IMR-90 (cell line): ENCODE results near the gene S100A4.

Experiments
- BHLHE40 ChIP-seq: fragments of 150-350 bp; IDR thresholded peaks from 2 replicates; pipeline ENCODE4 v1.6.1; 2016; ENCODE audit warnings: mild to moderate bottlenecking, low read depth, low read length
- CEBPB ChIP-seq: IDR thresholded peaks from 2 replicates; pipeline ENCODE4 v1.6.1; 2012; ENCODE audit warnings: low read depth, low read length, improper control_type of control experiment
- POLR2A ChIP-seq: IDR thresholded peaks from 2 replicates; pipeline ENCODE4 v1.6.1; 2012; ENCODE audit warnings: mild to moderate bottlenecking, low read depth, low read length
- RAD21 ChIP-seq: IDR thresholded peaks from 2 replicates; pipeline ENCODE4 v1.6.1; 2012; ENCODE audit warnings: low read length, improper control_type of control experiment
- RFX5 ChIP-seq: IDR thresholded peaks from 2 replicates; pipeline ENCODE4 v1.8.0; 2012; ENCODE audit warnings: low read depth, mild to moderate bottlenecking, low read length, moderate library complexity
- USF2 ChIP-seq: fragments of 150-350 bp; IDR thresholded peaks from 2 replicates; pipeline ENCODE4 v1.6.1; 2017; ENCODE audit warnings: mild to moderate bottlenecking, antibody characterized with exemption, low read length, low read depth
- TF ChIP-seq, protein P1 (sequence below): conservative IDR thresholded peaks from 2 replicates; pipeline ENCODE4 v1.5.1; 2012; ENCODE audit warnings: mild to moderate bottlenecking, low read depth, low read length, improper control_type of control experiment

GRCh38 chr1:153549741-153550397, 4.3 kb upstream of the S100A4 start:
- TF ChIP-seq, protein P1, sequence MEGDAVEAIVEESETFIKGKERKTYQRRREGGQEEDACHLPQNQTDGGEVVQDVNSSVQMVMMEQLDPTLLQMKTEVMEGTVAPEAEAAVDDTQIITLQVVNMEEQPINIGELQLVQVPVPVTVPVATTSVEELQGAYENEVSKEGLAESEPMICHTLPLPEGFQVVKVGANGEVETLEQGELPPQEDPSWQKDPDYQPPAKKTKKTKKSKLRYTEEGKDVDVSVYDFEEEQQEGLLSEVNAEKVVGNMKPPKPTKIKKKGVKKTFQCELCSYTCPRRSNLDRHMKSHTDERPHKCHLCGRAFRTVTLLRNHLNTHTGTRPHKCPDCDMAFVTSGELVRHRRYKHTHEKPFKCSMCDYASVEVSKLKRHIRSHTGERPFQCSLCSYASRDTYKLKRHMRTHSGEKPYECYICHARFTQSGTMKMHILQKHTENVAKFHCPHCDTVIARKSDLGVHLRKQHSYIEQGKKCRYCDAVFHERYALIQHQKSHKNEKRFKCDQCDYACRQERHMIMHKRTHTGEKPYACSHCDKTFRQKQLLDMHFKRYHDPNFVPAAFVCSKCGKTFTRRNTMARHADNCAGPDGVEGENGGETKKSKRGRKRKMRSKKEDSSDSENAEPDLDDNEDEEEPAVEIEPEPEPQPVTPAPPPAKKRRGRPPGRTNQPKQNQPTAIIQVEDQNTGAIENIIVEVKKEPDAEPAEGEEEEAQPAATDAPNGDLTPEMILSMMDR: no peak
- TF ChIP-seq CEBPB: no peak
- TF ChIP-seq POLR2A: no peak
- no peak for TF ChIP-seq RAD21
- TF ChIP-seq USF2: no peak
- TF ChIP-seq RFX5: no peak
- no peak for TF ChIP-seq BHLHE40
